KOPT-K1 (cell line): ENCODE results near the gene AP3D1.
A peak's percentile ranks its signal among the peaks of the same experiment; 100 is the strongest.

ENCODE experiments used
- H3K27ac ChIP-seq: fragments of 200-600 bp; sonication (generic); 2 replicates; pipeline ENCODE4 v1.5.1; 2016; ENCODE audit warnings: antibody characterized with exemption, mild to moderate bottlenecking, low read depth, low read length; ENCODE audit not compliant: poor library complexity, severe bottlenecking
- H3K36me3 ChIP-seq: fragments of 200-600 bp; sonication (generic); 2 replicates; pipeline ENCODE4 v1.5.1; 2017; ENCODE audit warnings: antibody characterized with exemption, mild to moderate bottlenecking, low read length, moderate library complexity; ENCODE audit not compliant: insufficient read depth
- H3K9me3 ChIP-seq: fragments of 200-600 bp; sonication (generic); 2 replicates; pipeline ENCODE4 v1.5.1; 2017; ENCODE audit warnings: antibody characterized with exemption, low read length, mild to moderate bottlenecking; ENCODE audit not compliant: insufficient read depth, poor library complexity, severe bottlenecking

Gene AP3D1

GRCh38 chr19:2171349-2172145 is 20.2 kb upstream of the AP3D1 start:
- no peaks in the 10 kb centered on the region for H3K9me3 ChIP-seq
- H3K36me3 ChIP-seq, result peaks cover 31% of the 10 kb centered on the region; the same call in 1 of the 2 replicates
- H3K27ac ChIP-seq, result peak overlapping the region; percentile 31

- H3K9me3 ChIP-seq, result no peaks in the 10 kb centered on the region
- H3K27ac ChIP-seq, result peak overlapping the region; percentile 31
- peaks cover 26% of the 10 kb centered on the region; the same call in 1 of the 2 replicates for H3K36me3 ChIP-seq
These were observed 19.6 kb upstream of the AP3D1 start for GRCh38 chr19:2170987-2171348.

GRCh38 chr19:2170219-2170618 is 18.9 kb upstream of the AP3D1 start:
- Histone ChIP-seq H3K9me3 (no peaks in the 10 kb centered on the region), H3K27ac (no peak overlapping the region), H3K36me3 (peaks cover 19% of the 10 kb centered on the region; the same call in 1 of the 2 replicates)

- Histone ChIP-seq H3K9me3 (no peaks in the 10 kb centered on the region), H3K27ac (no peak overlapping the region), H3K36me3 (peaks cover 16% of the 10 kb centered on the region; the same call in 1 of the 2 replicates)
These were observed 17.5 kb upstream of the AP3D1 start for GRCh38 chr19:2168619-2169424.

GRCh38 chr19:2167896-2168618 is 16.7 kb upstream of the AP3D1 start:
- Histone ChIP-seq H3K27ac (no peak overlapping the region), H3K9me3 (no peaks in the 10 kb centered on the region), H3K36me3 (peaks cover 8% of the 10 kb centered on the region; the same call in 1 of the 2 replicates)

GRCh38 chr19:2166741-2167738 is 15.7 kb upstream of the AP3D1 start:
- H3K36me3 ChIP-seq, result peaks cover 5% of the 10 kb centered on the region; the same call in 1 of the 2 replicates
- no peak overlapping the region for H3K27ac ChIP-seq

GRCh38 chr19:2164020-2164998 is 12.9 kb upstream of the AP3D1 start:
- Histone ChIP-seq H3K27ac (peak overlapping the region; percentile 90), H3K36me3 (no peaks in the 10 kb centered on the region), H3K9me3 (no peaks in the 10 kb centered on the region)

More at GRCh38 chr19:2166741-2167738, 15.7 kb upstream of the AP3D1 start:
- H3K9me3 ChIP-seq, result no peaks in the 10 kb centered on the region

- Histone ChIP-seq H3K36me3 (no peaks in the 10 kb centered on the region), H3K27ac (no peak overlapping the region), H3K9me3 (no peaks in the 10 kb centered on the region)
These were observed 9.0 kb upstream of the AP3D1 start for GRCh38 chr19:2160379-2160778.

- Histone ChIP-seq H3K9me3 (no peaks in the 10 kb centered on the region), H3K36me3 (no peaks in the 10 kb centered on the region), H3K27ac (no peak overlapping the region)
These were observed 6.1 kb upstream of the AP3D1 start for GRCh38 chr19:2157452-2157851.

GRCh38 chr19:2154587-2155075 is 3.3 kb upstream of the AP3D1 start:
- Histone ChIP-seq H3K36me3 (0 out of 2 replicates have a peak, but pooled peaks cover 5% of the 10 kb centered on the region), H3K27ac (no peak overlapping the region), H3K9me3 (no peaks in the 10 kb centered on the region)

GRCh38 chr19:2150794-2151338 is 500 bp downstream of the AP3D1 start:
- Histone ChIP-seq H3K9me3 (no peaks in the 10 kb centered on the region), H3K27ac (peak overlapping the region; percentile 84), H3K36me3 (peaks cover 22% of the 10 kb centered on the region)

GRCh38 chr19:2149980-2150793 is 1.2 kb downstream of the AP3D1 start:
- Histone ChIP-seq H3K9me3 (no peaks in the 10 kb centered on the region), H3K27ac (peak overlapping the region; percentile 84), H3K36me3 (peaks cover 25% of the 10 kb centered on the region)
